ENCODE results near the gene HOXC11.

HOXC11 gene

DNA sequence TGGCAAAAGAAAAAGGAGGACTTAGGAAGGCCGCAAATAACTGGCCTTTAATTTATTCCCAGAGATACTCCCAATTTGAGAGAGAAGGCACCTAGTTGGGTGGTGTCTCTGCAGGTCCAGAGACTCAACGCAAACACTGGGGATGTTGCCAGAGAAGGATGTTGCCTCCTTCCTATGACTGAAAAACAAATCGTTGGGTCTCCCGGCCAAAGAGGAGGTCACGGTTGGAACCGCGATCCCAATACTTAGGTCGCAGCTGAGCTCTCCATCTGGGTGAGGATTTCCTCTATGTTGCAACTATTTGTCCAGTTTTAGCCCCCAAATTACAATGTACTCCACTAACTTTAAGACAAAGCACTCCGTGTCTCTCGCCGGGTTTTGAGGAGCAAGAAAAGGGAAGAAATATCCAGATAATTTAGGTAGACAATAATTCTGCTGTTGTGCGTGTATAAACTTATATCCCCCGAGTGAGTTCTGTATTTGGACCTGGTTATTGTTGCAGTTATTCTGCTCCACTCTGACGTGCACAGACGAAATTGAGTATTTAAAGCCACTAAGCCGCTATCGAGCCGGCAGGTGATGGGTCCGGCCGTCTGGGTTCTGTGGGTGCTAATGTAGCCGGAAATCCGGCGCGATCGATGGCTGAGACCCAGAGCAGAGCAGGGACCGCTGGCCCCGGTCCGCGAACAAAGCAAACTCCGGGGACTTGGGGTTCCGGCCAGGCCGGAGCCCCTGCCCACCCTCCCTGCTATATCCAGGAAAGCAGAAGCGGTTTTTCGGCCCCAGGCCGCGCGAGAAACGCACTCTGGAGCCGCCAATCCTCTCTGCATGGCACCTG is 12.5 kb upstream of the HOXC11 start:
- no peak for DNase-seq

DNA sequence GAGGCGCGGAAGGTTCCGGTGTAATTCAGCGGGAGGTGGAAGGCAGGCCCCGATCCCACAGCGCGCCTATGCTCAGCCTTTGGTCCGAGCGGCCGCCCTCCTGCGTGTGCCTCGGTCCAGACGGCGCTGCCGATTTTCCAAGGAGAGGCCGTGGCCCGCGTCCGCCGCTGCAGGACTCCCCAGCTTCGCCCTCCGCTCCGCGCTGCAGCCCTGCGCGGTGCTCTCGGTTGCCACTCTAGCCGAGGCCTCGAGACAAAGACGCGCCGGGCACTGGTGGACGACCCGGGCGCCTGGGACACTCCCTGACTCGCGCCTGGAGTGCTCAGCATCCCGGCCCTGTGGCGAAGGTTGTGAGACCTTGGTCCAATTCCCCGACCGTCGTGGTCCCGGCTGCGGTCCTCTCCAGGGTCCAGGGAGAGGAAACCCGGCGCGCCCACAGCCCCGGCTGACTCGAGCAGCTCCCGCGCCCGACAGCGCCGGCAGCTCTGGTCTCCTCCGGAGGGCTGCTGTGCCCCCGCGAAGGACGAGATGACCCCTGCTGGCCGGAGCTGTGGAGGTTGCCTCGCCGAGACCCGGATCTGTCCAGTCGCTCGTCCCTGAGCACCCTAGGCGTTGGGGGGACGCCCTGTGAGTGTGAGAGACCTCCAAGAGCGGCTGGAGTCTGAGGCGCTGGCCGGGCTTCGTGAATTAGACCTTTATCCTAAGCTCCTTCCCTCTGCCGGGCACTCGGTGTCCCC is 11.7 kb upstream of the HOXC11 start:
- no peak for DNase-seq

DNA sequence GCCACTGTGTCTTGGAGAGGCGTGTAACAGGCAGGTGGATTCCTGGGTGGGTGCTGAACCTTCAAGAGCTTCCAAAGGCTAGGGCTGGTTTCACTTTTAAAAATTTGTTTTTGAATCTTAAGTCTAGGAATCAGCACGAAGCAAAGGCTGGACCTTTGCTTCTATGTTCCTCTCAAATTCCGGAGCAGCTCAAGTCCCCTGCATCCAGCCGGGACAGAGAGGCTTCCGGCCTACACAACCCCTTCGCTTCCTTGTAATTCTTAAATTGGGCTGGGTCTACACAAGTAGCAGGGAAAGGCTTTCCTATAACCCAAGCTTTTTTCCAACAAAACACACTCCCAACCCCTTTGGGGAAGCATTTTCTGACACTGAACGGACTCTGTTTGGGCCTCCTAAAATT is 9.9 kb upstream of the HOXC11 start:
- no peak for DNase-seq

DNA sequence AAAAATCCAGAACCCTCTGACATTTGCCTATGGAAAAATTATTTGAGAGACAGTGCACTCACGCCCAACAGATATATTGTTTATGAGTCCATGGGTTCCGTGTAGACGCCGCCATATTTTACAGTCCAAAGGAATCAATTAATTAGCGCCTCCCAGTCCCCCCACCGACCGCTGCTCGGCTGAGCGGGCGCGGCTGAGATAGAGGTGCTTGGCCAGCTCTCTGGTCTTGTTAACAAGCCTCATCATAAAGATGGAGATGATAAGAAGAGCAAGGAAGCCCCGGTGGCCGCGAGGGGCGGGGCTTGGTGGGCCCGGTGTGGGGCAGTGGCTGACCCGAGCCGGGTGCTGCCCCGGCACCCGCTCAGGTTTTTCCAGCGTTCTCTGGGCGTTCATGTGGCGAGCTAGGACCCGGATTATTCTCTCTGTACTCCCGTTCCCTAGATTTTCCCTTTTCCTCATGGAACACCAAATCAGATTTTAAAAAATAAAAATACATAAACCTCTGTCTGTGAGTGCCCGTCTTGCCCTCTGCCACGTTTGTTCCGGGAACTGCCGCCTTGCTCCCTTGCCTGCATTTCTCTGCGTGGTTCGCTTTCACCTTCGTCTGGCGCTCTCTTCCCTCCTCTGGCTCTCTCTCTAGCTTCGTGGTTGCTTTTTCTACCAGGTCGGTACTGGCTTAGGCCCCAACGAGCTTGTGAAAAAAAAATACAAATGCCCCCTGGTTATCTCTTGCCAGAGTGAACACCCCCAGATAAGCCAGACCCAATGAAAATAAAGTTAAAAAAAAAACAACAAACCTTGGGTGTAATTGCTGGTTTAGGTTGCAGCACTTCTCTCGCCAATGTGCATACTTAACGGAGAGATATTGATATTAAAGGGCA is 9.3 kb upstream of the HOXC11 start:
- no peak for DNase-seq

DNA sequence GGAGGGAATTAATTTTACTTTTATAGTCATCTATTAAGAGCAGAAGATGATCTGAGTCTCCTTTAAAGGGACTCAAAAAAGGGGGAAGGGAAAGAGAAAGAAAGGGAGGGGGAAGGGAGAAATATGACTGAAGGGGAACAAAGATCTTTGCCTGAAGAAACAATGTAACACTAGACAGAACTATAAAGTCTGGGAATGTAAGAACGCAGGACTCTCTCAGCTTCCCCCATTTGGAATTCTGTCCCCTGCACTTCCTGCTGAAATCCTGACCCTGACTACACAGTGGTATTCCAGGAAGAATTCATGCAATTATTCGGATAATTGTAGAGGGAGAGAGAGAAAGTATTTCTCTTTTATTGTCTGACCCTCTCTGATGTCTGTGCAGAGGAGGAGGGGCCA is 8.6 kb upstream of the HOXC11 start:
- no peak for DNase-seq

DNA sequence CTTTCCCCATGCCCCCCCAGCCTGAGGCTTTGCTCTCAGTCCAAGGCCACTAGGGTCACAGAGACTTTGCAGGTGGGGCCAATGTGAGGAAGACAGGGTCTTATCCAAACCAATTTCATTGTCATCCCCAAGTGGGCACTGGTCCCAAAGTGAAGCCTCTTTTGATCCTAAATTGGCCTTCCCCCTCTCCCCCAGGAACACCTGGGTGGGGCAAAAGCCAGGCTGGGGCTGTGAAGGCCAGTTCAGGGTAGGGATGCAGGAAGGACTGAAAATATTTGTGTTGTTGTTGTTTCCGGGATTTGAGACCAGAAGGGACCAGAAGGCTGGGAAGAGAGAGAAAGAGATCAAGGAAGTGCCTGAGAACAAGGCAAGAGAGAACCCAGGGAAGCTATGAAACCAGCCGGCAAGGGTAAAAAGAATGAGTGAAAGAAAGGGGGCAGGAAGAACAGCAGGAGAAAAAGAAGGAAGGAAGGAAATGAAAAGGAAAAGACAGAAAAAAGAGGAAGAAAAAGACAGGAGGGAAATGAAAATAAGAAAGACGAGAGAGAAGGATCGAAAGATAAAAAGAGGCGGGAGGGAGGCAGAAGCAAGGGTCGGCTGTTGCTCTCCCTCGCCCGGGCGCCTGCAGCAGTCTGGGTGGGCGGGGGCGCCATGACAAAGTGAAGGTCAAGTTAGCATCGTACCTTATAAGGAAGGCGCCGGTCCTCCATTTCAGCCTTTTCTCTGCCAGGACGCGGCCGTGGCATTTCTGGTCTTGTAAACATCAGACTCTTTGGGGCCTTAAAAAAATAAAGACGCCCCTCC is 7.4 kb upstream of the HOXC11 start:
- peak; percentile 72 for DNase-seq

DNA sequence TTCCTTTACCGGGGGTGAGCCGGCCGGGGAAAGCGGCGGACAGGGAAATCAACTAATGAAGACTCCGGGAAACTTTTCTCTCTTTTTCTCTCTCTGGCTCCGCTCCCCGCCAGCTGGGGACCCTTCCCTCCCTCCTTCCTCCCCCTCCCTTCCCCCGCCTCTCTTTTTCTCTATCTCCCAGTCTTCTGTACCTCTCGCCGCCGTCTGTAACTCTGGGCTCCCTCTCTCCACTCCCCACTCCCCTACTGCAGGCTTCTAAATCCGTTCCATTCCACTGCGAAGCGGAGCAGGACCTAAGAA is 6.9 kb upstream of the HOXC11 start:
- DNase-seq = no peak

DNA sequence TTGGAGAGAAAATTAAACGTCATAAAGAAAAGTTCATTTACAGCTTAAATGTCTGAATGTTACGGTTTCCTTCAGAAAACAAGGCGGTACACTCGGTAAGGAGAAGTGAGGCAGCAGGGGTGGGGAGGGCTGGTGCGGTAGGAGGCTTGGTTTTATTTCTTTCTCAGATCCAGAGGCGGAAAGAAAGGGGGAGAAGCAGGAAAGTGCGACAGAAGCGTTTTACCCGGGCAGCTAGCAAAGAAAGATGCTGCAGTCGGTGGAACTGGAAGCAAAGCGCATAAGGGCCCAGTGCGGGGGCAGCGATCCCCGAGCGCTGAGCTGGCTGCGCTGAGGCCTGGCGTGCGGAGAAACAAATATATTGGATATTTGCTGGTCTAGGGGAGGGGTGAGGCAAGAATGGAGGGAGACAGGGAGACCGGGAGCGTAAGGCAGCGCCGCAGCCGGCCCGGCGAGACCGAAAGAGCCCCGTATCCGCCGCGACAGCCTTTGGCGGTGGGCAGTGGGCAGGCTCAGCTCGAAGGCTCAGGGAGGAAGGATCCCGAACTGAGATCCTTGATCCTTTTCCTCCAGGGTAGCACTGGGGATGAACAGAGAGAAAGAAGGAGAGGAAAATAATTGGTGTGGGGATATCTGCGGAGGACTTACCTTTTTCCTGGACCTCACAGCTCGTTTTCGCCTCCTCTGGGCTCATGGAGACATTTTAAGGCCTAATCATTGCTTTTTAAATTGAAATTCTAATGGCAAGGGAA is 6.4 kb upstream of the HOXC11 start:
- no peak for DNase-seq

DNA sequence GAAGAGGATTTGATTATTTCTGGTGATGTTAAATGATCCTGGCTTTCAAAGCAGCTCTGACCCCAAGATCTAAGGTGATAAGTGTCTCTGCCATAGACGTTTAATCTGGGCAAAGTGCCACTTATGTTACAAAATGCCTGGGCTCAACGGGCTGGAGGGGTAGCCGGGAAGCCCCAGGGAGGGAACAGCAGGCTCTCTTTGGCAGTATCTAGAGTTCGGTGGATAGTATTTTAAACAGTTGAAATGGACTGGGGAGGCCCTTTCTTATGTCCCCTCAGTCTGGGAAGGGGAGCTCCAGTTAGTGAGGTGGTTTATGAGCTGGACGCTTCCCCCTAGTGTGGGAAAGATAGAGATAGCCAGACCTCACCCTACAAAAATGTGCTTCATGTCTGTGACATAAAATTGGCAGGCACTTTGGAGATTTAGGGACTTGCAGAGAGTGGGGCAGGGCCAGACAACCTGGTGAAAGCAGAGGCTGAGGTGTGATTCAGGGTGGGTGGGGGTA is 5.5 kb upstream of the HOXC11 start:
- DNase-seq = peak; percentile 51

DNA sequence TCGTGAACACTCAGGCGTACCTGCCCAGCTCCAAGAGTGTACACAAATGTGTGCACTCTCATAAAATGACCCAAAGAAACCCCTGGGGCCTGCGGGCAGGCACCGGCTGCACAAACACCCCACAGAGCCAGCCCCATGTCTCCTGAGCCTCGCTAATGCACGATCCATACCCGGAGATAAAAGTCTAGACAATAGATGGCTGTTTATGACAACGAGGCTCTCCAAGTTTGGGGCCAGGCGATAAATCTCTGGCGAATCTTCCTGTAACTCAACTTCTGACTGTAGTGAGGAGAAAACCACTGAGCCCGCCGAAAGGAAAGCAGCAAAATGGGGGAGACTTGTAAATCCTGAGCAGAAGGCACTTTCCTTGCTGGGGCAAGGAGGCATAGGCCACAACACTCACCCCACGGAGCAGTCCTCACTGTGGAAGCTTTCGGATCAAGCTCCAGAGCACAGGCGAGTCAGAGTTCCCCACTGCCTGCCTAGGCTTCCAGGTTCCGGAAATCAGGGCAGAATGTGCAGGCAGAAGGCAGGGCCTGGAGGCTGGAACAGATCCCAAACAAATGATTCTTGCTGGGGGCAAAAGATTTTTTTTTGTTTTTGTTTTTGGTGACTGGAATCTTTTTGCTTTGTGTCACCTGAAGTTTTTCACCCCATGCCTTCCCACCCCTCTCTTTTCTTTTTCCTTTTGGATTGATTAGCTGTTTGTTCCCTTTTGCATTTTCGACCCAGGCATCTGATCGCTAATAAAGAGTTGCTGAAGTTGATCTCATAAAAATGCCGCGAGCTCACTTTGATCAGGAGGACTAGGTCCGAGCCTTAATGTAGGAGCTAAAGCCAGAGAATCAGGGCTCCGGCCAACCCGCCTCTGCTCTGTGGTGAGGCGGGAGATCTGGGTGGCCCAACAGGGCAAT is 4.5 kb upstream of the HOXC11 start:
- no peak for DNase-seq

DNA sequence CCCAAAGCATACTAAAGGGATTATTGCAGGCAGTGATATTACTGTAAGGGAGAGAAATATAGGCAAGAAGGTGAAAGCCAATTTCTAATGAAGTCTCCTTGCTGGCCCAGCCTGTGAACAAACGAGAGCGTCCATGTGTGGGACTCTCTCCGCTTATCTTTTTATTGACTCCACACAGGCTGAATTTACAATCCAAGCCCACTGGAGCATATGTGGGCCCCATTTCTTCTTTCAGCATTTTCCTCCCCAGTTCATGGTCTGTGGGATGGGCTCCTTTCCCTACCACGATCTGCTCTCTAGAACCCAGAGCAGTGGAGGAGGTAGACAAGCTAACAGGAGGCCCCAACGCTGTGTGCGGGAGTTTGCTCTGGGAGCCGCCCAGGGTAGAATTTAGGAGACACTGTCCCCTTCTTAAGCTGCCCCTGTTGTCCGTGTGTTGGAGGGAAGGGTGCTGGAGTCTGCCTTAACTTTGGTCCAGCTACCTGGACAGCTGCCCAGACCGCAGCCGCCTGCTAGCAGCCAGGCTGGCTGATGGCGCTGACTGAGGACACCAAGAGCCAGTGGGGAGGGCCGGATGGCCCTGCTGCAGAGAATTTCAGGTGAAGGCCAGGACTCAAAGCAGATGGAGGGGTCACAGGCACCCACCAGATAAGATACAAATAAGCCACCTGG is 3.2 kb upstream of the HOXC11 start:
- DNase-seq = no peak

DNA sequence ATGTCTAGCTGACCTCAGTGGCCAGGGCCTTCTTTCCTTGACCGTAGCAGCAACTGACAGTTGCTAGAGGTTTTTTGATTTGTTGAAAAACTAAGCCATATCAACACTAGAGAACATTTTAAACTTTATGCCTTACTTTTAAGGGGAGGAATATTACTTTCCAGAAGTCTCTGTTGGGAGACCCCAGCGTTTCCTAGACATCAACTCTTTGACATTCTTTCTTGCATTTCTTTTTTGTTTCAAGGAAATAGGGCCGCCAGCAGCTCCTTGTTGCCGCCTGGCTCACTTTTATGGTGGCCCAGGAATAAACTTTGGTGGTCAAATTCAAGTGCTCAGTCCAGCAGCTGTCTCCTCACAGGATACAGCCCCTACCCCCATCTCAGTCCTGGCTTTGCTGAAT is 2.5 kb upstream of the HOXC11 start:
- no peak for DNase-seq

DNA sequence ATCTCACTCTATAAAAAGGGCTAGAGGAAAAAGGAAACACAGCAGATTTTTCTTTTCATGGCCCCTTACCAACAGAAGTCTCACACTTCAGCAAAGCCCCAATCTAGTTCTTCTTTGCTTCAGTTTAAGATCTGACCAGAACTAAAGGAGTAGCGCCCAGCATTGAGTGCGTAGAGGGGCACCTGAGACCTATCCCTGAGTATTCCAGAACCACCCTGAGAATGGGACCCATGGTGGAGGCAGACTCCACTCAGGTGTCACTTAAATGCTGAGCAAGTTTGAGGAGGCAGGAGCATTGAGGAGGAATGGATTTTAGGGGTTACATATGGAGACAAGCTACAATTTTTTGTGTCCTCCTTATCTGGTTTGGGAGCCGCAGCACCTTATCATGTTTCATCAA is 1.8 kb upstream of the HOXC11 start:
- DNase-seq = no peak

DNA sequence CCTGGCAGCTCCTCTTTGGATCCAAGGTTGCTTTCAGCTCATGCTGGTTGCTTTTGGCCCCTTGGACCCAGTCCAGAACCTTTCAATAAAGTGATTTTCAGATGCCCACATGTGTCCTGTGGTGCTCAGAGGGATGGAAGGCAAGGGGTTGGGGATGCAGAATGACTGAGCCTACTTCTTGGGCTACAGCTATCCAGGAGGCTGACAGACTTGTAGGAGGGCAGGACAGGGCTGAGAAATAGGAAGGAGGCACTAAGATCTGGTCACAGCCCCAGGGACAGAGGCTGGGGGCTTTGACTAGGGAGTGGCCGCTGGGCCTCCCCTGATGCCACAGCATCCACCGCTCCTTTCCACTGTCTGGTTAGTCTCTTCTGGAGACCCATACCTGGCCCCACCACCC is 1.2 kb upstream of the HOXC11 start:
- no peak for DNase-seq

DNA sequence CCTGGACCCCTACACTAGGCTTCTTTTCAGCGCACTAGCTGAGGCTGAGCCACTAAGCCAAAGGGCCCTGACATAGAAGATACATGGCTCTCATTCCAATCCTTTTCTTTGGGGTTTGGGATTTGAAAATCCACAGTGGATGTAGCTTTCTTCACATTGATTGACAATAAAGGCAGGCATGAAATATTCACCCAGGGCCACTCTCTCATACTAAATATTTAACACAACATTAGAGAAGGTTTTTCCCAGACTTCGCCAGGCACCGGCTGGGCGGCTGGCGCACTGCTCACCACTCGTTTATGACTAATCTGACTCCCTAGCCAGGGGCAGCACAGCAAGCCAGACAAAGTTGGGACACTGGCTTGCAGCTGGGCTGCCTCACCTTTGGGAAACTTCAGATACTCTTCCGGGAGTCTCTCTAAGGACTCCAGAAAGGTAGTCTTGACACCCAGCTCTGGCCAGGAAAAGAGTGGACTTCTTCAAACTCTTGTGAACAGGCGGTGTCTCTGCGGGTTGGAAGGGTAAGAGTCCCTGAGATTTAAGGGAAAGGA is 699 bp upstream of the HOXC11 start:
- peak; percentile 30 for DNase-seq

DNA sequence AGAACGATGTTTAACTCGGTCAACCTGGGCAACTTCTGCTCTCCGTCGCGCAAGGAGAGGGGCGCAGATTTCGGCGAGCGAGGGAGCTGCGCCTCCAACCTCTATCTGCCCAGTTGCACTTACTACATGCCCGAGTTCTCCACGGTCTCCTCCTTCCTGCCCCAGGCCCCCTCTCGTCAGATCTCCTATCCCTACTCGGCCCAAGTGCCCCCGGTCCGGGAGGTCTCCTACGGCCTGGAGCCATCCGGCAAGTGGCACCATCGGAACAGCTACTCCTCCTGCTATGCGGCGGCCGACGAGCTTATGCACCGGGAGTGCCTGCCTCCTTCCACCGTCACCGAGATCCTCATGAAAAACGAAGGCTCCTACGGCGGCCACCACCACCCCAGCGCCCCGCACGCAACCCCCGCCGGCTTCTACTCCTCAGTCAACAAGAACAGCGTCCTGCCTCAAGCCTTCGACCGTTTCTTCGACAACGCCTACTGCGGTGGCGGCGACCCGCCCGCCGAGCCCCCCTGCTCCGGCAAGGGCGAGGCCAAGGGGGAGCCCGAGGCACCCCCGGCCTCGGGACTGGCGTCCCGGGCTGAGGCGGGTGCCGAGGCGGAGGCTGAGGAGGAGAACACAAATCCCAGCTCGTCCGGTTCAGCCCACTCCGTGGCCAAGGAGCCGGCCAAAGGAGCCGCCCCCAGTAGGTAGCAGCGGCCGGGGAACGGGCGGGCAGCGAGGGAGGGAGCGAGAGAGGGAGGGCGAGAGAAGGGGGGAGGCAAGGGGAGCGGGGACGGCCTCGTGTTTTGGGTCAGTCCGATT is 513 bp downstream of the HOXC11 start:
- peak; percentile 41 for DNase-seq

DNA sequence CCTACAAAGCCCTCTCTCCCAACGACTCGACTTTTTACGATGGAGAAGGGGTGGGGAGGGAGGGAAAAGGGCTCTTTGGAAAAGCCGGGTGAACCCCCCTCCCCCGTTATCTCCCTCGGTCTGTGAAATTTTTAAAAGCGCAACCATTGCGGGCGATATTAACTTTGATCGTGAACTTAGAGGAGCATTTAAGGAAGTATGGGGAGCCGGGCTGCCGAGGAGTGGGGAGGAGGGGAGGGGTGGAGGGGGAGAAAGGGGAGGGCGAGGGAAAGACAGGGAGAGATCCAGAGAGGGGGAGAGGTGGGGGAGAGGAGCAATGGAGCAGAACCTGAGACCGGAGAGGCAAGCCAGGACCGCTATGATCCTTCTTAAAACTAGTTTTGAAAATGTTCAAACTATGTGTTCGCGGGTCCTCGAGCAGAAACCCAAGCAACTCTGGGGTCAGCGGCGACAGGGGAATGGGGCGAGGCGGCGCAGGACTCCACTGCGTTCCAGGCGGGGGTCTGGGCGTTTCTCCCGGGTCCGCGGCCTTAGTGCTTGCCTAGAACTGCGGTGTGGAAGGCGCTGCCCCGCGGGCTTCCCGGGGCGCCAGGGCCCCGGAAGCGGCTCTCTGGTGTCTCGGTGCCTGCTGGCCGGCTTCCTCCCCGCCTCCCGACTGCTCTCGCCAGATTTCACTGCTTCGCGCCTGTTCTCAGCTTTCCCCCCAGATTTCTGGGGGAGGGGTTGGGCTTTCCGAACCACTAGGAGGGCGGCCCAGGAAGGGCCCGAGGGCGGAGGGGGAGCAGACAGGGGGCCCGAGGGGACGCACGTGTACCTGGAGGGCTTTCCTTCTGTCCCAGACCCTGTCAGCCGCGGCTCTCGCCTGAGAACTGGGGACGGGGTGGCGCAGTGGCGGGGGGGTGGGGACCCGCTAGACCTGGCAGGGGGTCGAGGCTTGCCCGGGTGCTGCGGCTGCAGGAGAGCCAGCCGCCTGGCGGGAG is 1.4 kb downstream of the HOXC11 start, which contains the start of gene HOTAIR:
TSS of gene HOTAIR (minus strand) at position 871 of the 980 bp plus-strand sequence.
- DNase-seq = peak; percentile 31

Data from fibroblast of skin of right quadriceps (primary cell).